ENCODE results near the gene ROR1. TPM values are rescaled to one million over a fixed set of nuclear protein-coding genes. Genes with fewer than 3 reads are reported as not detected.

ROR1 gene
- total RNA-seq, 4 donors from 2014 or later: 5.1 to 7.3 (median 6.5) TPM

DNA sequence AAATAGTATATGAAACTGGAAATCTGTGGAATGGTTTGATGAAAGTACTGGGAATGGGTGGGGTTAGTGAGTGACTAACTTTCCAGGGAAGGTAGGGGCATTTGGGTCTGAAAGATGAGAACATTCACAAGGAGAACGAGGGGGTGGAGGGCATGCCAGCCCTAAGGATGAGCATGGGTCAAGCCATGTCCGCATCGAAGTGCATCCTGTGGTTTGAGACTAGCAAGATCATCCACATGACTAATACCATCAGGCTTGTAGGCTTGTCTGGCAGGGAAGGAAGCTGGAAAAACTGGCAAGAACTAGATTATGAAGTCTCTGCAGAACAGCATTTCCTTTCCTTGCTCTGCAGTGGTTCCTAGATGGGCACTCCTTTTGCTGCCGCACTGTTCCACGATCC, 359.2 kb downstream of the ROR1 start:
- DNase-seq (ENCODE audit: extremely low spot score): no peak
- no peak overlapping the region for H3K4me3 ChIP-seq
- WGBS: 76% methylated on average over 5 of the region's 5 CpGs
- no peaks in the 10 kb centered on the region for H3K36me3 ChIP-seq
- no peak for TF ChIP-seq EP300 (IDR thresholded peaks at IDR 0.05)
- TF ChIP-seq POLR2AphosphoS5 (IDR thresholded peaks at IDR 0.05): no peak
- TF ChIP-seq, protein P1, sequence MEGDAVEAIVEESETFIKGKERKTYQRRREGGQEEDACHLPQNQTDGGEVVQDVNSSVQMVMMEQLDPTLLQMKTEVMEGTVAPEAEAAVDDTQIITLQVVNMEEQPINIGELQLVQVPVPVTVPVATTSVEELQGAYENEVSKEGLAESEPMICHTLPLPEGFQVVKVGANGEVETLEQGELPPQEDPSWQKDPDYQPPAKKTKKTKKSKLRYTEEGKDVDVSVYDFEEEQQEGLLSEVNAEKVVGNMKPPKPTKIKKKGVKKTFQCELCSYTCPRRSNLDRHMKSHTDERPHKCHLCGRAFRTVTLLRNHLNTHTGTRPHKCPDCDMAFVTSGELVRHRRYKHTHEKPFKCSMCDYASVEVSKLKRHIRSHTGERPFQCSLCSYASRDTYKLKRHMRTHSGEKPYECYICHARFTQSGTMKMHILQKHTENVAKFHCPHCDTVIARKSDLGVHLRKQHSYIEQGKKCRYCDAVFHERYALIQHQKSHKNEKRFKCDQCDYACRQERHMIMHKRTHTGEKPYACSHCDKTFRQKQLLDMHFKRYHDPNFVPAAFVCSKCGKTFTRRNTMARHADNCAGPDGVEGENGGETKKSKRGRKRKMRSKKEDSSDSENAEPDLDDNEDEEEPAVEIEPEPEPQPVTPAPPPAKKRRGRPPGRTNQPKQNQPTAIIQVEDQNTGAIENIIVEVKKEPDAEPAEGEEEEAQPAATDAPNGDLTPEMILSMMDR (IDR thresholded peaks at IDR 0.05): no peak
- TF ChIP-seq POLR2A (IDR thresholded peaks at IDR 0.05; ENCODE audit: low read depth): no peak
- no peaks in the 10 kb centered on the region for H3K27me3 ChIP-seq
- H3K9me3 ChIP-seq: no peaks in the 10 kb centered on the region
- intact Hi-C loops (cut with DNase I): no loop called here
- no peak overlapping the region for H3K27ac ChIP-seq (replicated peaks in 1 of 4)
- H3K4me1 ChIP-seq: no peaks in the 10 kb centered on the region

DNA sequence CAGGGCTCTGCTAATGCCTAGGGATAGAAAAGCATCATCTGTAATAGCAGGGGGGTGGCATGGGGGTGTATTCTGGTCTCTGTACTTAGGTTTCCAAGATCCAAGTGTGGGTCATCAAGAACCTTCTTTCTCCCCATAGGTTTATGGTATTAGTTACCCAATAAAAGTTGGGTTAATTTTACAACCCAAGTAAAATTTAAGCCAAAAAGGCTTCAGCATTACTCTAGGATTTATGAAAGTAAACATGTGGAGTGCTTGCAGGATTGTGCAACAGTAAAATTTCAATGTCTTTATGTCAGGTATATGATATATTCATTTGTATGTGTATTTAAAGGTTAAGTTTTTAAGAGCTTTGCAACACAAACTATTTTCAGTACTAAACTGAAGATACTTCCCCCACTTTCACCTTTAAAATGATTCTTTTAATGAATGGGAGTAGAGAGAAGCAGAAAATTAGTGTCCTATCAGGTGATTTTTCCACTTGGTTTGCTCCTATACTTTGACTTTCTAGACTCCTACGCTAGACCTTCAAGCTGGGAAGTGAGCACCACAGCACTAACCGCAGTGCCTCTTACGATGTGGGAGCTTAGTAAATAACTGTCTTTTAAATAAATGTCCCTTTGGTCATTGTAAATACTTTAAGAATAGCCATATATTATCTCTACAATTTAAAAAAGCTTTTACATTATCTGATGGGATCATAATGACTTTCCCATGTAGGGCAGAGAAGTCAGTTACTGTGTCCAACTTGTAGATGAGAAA, 361.8 kb downstream of the ROR1 start:
- Histone ChIP-seq H3K36me3 (no peaks in the 10 kb centered on the region), H3K4me1 (no peaks in the 10 kb centered on the region), H3K27ac (replicated peaks in 1 of 4) (no peak overlapping the region), H3K27me3 (no peaks in the 10 kb centered on the region), H3K4me3 (no peak overlapping the region), H3K9me3 (no peaks in the 10 kb centered on the region)
- 96% methylated on average over 3 of the region's 3 CpGs for WGBS
- DNase-seq (ENCODE audit: extremely low spot score): no peak
- intact Hi-C loops (cut with DNase I): loop anchor here (5.0 kb wide), 3 partner anchors 363 to 518 kb away; partner anchors contain the start of gene ROR1
- no peak for TF ChIP-seq POLR2AphosphoS5 (IDR thresholded peaks at IDR 0.05)
- no peak for TF ChIP-seq EP300 (IDR thresholded peaks at IDR 0.05)
- TF ChIP-seq, protein P1 (IDR thresholded peaks at IDR 0.05): no peak
- TF ChIP-seq POLR2A (IDR thresholded peaks at IDR 0.05; ENCODE audit: low read depth): no peak

DNA sequence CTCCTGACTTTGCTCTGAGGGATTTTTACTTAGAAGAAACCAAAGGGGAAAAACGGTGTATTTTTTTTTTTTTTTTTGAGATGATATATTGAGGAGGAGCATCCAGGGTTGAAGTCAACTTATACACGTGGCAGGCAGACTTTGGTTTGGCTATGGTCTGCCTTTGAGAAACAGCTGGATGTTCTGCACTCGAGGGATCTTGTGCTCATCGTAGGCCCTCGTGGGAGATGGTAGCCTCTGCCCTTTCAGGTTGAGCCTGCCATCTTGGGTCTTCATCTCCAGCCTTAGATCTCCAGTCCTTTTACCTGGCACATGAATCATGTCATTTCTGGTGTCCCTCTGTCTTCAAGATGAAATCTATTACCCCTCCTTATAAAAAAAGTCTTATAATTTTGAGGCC, 362.5 kb downstream of the ROR1 start:
- TF ChIP-seq EP300 (IDR thresholded peaks at IDR 0.05) (no peak), POLR2A (IDR thresholded peaks at IDR 0.05; ENCODE audit: low read depth) (no peak), POLR2AphosphoS5 (IDR thresholded peaks at IDR 0.05) (no peak)
- TF ChIP-seq, protein P1 (IDR thresholded peaks at IDR 0.05): no peak
- WGBS: 86% methylated on average over 5 of the region's 5 CpGs
- Histone ChIP-seq H3K4me1 (no peaks in the 10 kb centered on the region), H3K27me3 (no peaks in the 10 kb centered on the region), H3K36me3 (no peaks in the 10 kb centered on the region), H3K27ac (replicated peaks in 1 of 4) (no peak overlapping the region), H3K9me3 (no peaks in the 10 kb centered on the region), H3K4me3 (no peak overlapping the region)
- no peak for DNase-seq (ENCODE audit: extremely low spot score)
- intact Hi-C loops (cut with DNase I): loop anchor here (5.0 kb wide), 3 partner anchors 364 to 519 kb away; partner anchors contain the start of gene ROR1

DNA sequence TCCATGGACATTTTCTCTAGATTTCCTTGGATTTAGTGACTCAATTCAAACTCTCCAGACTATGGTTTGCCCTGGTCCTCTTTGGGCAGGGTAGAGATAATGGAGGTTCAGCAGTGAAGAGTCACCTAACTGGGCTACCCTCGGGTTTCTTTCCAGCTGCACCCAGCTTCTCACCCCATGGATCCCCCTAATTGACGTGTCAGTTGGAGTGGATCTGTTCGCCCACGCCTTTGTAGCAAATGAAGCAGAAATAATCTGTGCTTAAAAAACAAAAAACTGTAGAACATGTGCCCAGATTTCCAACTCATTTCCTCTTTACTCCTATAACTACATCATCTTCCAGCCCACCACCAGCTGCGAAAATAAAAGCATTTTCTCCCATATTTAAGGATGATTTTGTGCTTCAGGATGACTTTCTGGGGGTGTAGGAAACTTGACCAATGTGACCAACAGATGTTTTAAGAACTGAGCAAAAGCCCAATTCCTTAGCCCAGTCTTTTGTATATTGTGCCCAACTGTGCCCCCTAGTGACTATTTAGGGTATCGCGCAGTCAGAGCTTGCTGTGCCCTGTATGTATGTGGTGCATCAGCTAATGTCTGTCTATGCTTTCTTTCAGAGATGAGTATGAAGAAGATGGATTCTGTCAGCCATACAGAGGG, 363.1 kb downstream of the ROR1 start:
- 41% methylated on average over 7 of the region's 7 CpGs for WGBS
- no peaks in the 10 kb centered on the region for H3K9me3 ChIP-seq
- H3K36me3 ChIP-seq: no peaks in the 10 kb centered on the region
- no peak overlapping the region for H3K27ac ChIP-seq (replicated peaks in 1 of 4)
- no peak for TF ChIP-seq POLR2A (IDR thresholded peaks at IDR 0.05; ENCODE audit: low read depth)
- TF ChIP-seq, protein P1 (IDR thresholded peaks at IDR 0.05): peak; percentile 78 to 93 (median 86)
- no peaks in the 10 kb centered on the region for H3K4me1 ChIP-seq
- no peak overlapping the region for H3K4me3 ChIP-seq
- no peaks in the 10 kb centered on the region for H3K27me3 ChIP-seq
- intact Hi-C loops (cut with DNase I): loop anchor here (5.0 kb wide), 3 partner anchors 365 to 520 kb away; partner anchors contain the start of gene ROR1
- peak; percentile 97 for DNase-seq (ENCODE audit: extremely low spot score)
